ENCODE data around the gene IZUMO4. TPM values are rescaled to one million over a fixed set of nuclear protein-coding genes. Genes with fewer than 3 reads are reported as not detected.

The IZUMO4 gene
- total RNA-seq, 4 donors from 2014 or later: 1.5 to 86.1 (median 5.7) TPM

DNA sequence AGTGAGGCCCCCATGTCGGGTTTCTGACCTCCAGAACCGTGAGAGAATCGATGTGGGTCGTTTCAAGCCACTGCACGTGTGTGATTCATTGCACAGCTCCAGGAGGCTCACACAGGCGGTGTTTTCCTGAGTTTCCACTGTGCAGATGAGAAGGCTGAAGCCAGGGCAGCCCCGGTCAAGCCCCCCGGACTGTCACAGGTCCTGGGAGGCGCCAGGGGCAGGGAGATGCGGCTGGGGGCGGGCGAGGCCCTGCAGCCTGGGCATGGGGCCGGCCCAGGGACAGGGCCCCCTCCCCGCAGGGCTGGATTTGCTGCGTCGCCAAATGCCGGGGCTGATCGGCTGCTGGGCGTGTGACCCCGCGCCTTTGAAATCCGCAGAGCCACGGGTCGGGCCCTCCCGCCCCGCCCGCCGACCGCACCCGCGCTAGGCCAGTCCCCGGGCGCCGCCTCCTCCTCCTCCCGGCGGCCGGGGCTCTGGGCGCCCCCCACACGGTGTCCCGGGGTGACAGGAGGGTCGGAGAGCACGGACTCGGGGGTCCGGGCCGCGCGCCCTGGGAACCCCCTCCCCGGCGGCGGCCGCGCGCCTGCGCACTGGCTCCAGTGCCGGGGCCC lies 35.7 kb upstream of the IZUMO4 start:
- peak overlapping the region; percentile 98 to 100 for H3K27ac ChIP-seq
- intact Hi-C loops (cut with DNase I; ENCODE audit: low total_unique reads): no loop called here
- H3K36me3 ChIP-seq: no peaks in the 10 kb centered on the region
- peak; percentile 68 to 77 for DNase-seq
- H3K4me3 ChIP-seq: peak overlapping the region; percentile 55 to 61
- H3K4me1 ChIP-seq: peaks cover 13 to 29% of the 10 kb centered on the region in 2 donors
- no peaks in the 10 kb centered on the region for H3K27me3 ChIP-seq
- no peaks in the 10 kb centered on the region for H3K9me3 ChIP-seq
- TF ChIP-seq, protein P1, sequence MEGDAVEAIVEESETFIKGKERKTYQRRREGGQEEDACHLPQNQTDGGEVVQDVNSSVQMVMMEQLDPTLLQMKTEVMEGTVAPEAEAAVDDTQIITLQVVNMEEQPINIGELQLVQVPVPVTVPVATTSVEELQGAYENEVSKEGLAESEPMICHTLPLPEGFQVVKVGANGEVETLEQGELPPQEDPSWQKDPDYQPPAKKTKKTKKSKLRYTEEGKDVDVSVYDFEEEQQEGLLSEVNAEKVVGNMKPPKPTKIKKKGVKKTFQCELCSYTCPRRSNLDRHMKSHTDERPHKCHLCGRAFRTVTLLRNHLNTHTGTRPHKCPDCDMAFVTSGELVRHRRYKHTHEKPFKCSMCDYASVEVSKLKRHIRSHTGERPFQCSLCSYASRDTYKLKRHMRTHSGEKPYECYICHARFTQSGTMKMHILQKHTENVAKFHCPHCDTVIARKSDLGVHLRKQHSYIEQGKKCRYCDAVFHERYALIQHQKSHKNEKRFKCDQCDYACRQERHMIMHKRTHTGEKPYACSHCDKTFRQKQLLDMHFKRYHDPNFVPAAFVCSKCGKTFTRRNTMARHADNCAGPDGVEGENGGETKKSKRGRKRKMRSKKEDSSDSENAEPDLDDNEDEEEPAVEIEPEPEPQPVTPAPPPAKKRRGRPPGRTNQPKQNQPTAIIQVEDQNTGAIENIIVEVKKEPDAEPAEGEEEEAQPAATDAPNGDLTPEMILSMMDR (IDR thresholded peaks at IDR 0.05): no peak
- TF ChIP-seq POLR2A (IDR thresholded peaks at IDR 0.05): peak; percentile 97 to 98

DNA sequence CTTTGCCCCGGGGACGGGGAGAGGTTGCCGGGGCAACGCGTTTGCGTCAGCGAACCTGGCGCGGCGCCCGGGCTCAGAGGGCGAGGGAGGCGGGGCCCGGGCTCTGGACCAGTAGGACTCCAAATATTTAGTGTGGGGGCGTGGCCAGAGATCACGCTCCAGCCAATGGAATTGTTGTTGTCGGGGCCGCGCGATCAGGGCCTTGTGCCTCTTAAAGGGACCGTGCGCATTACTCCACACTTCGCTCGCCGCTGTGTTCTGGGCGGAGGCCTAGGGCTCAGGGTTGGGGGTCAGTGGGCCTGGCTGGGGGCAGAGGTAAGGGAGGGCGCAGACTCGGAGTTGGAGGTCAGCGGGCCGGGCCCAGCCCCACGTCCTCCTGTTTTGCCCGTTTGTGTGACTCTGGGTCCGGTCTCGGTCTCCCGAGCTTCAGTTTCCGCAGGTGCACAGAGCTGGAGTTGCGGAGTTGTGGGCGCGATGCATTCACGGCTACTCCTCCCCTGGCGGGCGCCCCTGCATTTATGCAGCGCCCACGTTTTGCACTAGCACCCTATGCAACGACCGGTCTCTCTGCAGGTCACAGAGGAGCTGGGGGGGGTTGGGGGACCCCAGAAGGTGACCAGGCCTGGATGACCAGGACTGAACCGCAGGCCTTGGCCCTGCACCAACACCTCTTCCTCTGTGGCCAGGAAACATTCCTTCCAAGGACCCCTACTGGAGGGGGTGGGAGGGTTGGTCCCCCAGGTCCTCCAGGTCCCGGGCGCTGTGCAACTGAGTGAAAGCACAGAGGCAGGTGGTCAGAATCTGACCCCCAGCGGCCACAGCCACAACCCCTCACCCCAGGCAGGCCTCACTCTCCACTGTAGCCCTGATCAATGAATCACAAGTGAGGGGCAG lies 35.0 kb upstream of the IZUMO4 start:
- no peaks in the 10 kb centered on the region for H3K27me3 ChIP-seq
- H3K36me3 ChIP-seq: no peaks in the 10 kb centered on the region
- H3K9me3 ChIP-seq: no peaks in the 10 kb centered on the region
- no peak for TF ChIP-seq POLR2A (IDR thresholded peaks at IDR 0.05)
- TF ChIP-seq, protein P1 (IDR thresholded peaks at IDR 0.05): peak in 2 of 4 experiments; percentile 8
- intact Hi-C loops (cut with DNase I; ENCODE audit: low total_unique reads): no loop called here
- peak overlapping the region; percentile 98 to 100 for H3K27ac ChIP-seq
- peak; percentile 99 for DNase-seq
- peaks cover 13 to 26% of the 10 kb centered on the region in 2 donors for H3K4me1 ChIP-seq
- peak overlapping the region; percentile 57 to 61 for H3K4me3 ChIP-seq

DNA sequence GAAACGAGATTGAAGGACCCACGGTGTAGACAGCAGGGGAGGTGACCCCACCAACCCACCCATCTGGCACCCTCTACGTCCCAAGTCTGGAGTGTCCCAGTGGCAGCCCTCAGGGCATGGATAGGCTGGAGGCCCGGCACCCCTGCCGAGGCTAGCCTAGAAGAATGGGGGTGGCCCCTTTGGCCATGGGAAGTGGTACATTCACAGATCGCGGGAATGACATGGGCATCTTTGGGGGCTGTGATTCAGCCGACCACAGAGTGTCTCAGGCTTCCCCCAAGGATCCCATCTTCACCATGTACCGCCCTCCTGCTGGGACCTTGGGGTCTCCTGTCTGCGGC lies 34.4 kb upstream of the IZUMO4 start:
- Histone ChIP-seq H3K4me3 (peak overlapping the region; percentile 57 to 61), H3K9me3 (no peaks in the 10 kb centered on the region), H3K36me3 (no peaks in the 10 kb centered on the region), H3K27me3 (no peaks in the 10 kb centered on the region), H3K4me1 (peaks cover 13 to 20% of the 10 kb centered on the region in 2 donors), H3K27ac (peak overlapping the region; percentile 98 to 100)
- TF ChIP-seq POLR2A (IDR thresholded peaks at IDR 0.05): no peak
- TF ChIP-seq, protein P1 (IDR thresholded peaks at IDR 0.05): no peak
- intact Hi-C loops (cut with DNase I; ENCODE audit: low total_unique reads): no loop called here
- no peak for DNase-seq

DNA sequence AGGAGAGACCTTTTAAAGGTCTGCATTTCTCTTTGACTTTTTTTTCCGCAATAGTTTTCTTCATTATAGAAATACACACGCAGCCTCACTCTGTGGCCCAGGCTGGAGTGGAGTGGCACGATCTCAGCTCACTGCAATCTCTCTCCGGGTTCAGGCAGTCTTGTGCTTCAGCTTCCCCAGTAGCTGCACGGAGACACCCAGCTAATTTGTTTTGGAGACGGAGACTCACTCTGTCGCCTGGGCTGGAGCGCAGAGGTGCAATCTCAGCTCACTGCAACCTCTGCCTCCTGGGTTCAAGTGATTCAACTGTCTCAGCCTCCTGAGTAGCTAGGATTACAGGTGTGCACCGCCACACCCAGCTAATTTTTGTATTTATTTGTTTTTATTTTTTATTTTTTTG lies 33.9 kb upstream of the IZUMO4 start:
- Histone ChIP-seq H3K9me3 (no peaks in the 10 kb centered on the region), H3K27ac (peak overlapping the region in 1 of 2 donors; percentile 100), H3K36me3 (no peaks in the 10 kb centered on the region), H3K27me3 (no peaks in the 10 kb centered on the region), H3K4me3 (no peak overlapping the region), H3K4me1 (peaks cover 13 to 20% of the 10 kb centered on the region in 2 donors)
- DNase-seq: no peak
- TF ChIP-seq, protein P1 (IDR thresholded peaks at IDR 0.05): no peak
- no peak for TF ChIP-seq POLR2A (IDR thresholded peaks at IDR 0.05)
- intact Hi-C loops (cut with DNase I; ENCODE audit: low total_unique reads): no loop called here

DNA sequence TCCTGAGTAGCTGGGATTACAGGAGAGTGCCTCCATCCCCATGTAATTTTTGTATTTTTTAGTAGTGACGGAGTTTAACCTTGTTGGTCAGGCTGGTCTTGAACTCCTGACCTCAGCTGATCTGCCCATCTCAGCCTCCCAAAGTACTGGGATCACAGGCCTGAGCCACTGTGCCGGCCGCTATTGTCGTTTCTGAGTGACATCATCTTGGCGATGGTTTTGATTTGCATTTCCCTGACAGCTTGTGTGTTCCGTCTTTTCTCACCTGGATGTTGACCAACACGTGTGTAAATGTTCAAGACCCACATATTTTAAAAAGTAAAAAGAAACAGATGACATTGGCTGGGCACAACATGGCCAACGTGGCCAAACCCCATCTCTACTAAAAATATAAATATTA lies 32.9 kb upstream of the IZUMO4 start:
- no peak for DNase-seq
- intact Hi-C loops (cut with DNase I; ENCODE audit: low total_unique reads): no loop called here
- Histone ChIP-seq H3K9me3 (no peaks in the 10 kb centered on the region), H3K27me3 (no peaks in the 10 kb centered on the region), H3K36me3 (no peaks in the 10 kb centered on the region), H3K27ac (peak overlapping the region in 1 of 2 donors; percentile 55), H3K4me1 (peaks cover 13 to 20% of the 10 kb centered on the region in 2 donors), H3K4me3 (no peak overlapping the region)
- TF ChIP-seq, protein P1 (IDR thresholded peaks at IDR 0.05): no peak
- TF ChIP-seq POLR2A (IDR thresholded peaks at IDR 0.05): no peak
